DOHH2 (cell line): ENCODE data around the gene KIAA1671.

Experiments
- H3F3A ChIP-seq: fragments of 200-600 bp; sonication (generic), shearing (Covaris generic); 2 replicates; pipeline ENCODE4 v1.6.0; 2016; ENCODE audit warnings: antibody characterized with exemption, mild to moderate bottlenecking; ENCODE audit not compliant: control insufficient read depth, insufficient read depth
- H3K27ac ChIP-seq: fragments of 200-600 bp; sonication (generic); 2 replicates; pipeline ENCODE4 v1.5.1; 2014; ENCODE audit warnings: low read depth, mild to moderate bottlenecking, low read length, moderate library complexity
- H3K27me3 ChIP-seq: fragments of 200-600 bp; sonication (generic); 2 replicates; pipeline ENCODE4 v1.6.1; 2014; ENCODE audit warnings: mild to moderate bottlenecking, low read length, mixed read lengths; ENCODE audit not compliant: control insufficient read depth
- H3K36me3 ChIP-seq: fragments of 200-600 bp; sonication (generic); 2 replicates; pipeline ENCODE4 v1.6.1; 2014; ENCODE audit warnings: mild to moderate bottlenecking, low read length, moderate library complexity, mixed read lengths; ENCODE audit not compliant: control insufficient read depth
- H3K4me1 ChIP-seq: fragments of 200-600 bp; sonication (generic); 2 replicates; pipeline ENCODE4 v1.6.1; 2014; ENCODE audit warnings: mild to moderate bottlenecking, low read length, mixed read lengths; ENCODE audit not compliant: control insufficient read depth
- H3K4me2 ChIP-seq: fragments of 200-600 bp; sonication (generic); 2 replicates; pipeline ENCODE4 v1.6.0; 2014; ENCODE audit warnings: mild to moderate bottlenecking, low read length, moderate library complexity
- H3K4me3 ChIP-seq: fragments of 200-600 bp; sonication (generic); 2 replicates; pipeline ENCODE4 v1.5.1; 2014; ENCODE audit warnings: mild to moderate bottlenecking, low read length, mixed read lengths
- H3K79me2 ChIP-seq: fragments of 200-600 bp; sonication (generic); 2 replicates; pipeline ENCODE4 v1.6.1; 2014; ENCODE audit warnings: mild to moderate bottlenecking, low read length, mixed read lengths; ENCODE audit not compliant: control insufficient read depth
- H3K9me2 ChIP-seq: fragments of 200-600 bp; sonication (generic); replicated peaks from 2 replicates; pipeline ENCODE4 v1.6.1; 2014; ENCODE audit warnings: mild to moderate bottlenecking, low read length, mixed read lengths; ENCODE audit not compliant: control insufficient read depth
- H3K9me3 ChIP-seq: fragments of 200-600 bp; sonication (generic); 2 replicates; pipeline ENCODE4 v1.6.1; 2014; ENCODE audit warnings: antibody characterized with exemption, low read length, mixed read lengths; ENCODE audit not compliant: control insufficient read depth, insufficient read depth
- H4K20me1 ChIP-seq: fragments of 200-600 bp; sonication (generic); 2 replicates; pipeline ENCODE4 v1.6.0; 2014; ENCODE audit warnings: low read depth, mild to moderate bottlenecking, antibody characterized with exemption, low read length, moderate library complexity; ENCODE audit not compliant: control insufficient read depth, insufficient read depth
- EZH2phosphoT487 ChIP-seq: fragments of 200-600 bp; sonication (generic); IDR thresholded peaks from 2 replicates; pipeline ENCODE4 v1.6.1; 2017; ENCODE audit warnings: borderline replicate concordance, mild to moderate bottlenecking, antibody characterized with exemption, low read length, moderate library complexity, mixed read lengths
- TF ChIP-seq, protein P1 (sequence below): fragments of 200-600 bp; sonication (generic); IDR thresholded peaks from one replicate; pipeline ENCODE4 v1.5.1; 2014; ENCODE audit warnings: antibody characterized with exemption, mild to moderate bottlenecking, low read depth, low read length; ENCODE audit not compliant: poor library complexity, severe bottlenecking

KIAA1671 gene

DNA sequence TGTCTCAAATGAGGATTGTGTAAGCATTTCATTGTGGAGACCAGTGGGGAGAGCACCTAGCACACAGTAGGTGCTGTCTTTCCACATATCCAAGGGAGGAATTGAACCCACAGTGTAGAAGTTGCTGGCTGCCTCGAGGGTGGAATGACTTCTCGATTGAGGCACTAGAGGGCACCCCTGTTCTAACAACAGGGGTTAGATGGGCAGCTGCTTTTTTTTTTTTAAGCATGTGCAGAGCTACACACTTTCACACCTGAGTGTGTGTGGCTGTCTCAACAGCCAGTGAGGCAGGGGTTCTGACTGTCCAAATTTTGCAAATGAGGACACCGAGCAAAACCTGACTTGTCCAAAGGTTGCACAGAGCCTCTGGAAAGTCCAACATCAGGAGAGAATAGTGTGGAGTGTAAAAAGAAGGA lies 128.9 kb downstream of the KIAA1671 start:
- Histone ChIP-seq H3F3A (no peaks in the 10 kb centered on the region), H3K9me2 (no peaks in the 10 kb centered on the region), H3K79me2 (no peaks in the 10 kb centered on the region), H3K27ac (no peak overlapping the region), H3K4me1 (peaks cover under 1% of the 10 kb centered on the region; the same call in 1 of the 2 replicates), H4K20me1 (no peaks in the 10 kb centered on the region), H3K4me2 (no peak overlapping the region), H3K9me3 (no peaks in the 10 kb centered on the region), H3K4me3 (no peak overlapping the region), H3K36me3 (no peaks in the 10 kb centered on the region), H3K27me3 (0 out of 2 replicates have a peak, but pooled peaks cover 1% of the 10 kb centered on the region)
- TF ChIP-seq, protein P1, sequence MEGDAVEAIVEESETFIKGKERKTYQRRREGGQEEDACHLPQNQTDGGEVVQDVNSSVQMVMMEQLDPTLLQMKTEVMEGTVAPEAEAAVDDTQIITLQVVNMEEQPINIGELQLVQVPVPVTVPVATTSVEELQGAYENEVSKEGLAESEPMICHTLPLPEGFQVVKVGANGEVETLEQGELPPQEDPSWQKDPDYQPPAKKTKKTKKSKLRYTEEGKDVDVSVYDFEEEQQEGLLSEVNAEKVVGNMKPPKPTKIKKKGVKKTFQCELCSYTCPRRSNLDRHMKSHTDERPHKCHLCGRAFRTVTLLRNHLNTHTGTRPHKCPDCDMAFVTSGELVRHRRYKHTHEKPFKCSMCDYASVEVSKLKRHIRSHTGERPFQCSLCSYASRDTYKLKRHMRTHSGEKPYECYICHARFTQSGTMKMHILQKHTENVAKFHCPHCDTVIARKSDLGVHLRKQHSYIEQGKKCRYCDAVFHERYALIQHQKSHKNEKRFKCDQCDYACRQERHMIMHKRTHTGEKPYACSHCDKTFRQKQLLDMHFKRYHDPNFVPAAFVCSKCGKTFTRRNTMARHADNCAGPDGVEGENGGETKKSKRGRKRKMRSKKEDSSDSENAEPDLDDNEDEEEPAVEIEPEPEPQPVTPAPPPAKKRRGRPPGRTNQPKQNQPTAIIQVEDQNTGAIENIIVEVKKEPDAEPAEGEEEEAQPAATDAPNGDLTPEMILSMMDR, result peak; percentile 69
- no peak for TF ChIP-seq EZH2phosphoT487

DNA sequence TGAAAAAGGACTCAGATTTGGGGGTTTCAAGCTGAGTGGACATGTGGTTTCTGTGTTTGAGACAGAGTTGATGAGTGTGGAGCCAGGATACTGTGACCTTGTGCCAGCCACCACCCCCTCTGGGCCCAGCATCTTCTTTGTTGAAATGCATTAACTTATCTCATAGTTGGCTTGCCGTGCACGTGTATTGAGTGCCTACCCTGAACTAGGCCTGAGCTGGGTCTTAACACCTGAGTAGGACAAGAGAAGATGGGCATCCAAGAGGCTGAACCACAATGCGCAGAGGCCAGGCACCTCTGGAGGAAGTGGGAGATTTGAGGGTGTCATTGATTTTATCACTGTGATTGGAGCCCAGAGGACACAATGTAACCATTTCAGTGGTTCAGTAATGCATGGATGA lies 129.6 kb downstream of the KIAA1671 start:
- no peaks in the 10 kb centered on the region for H3F3A ChIP-seq
- no peaks in the 10 kb centered on the region for H4K20me1 ChIP-seq
- no peaks in the 10 kb centered on the region for H3K36me3 ChIP-seq
- H3K4me3 ChIP-seq, result no peak overlapping the region
- no peaks in the 10 kb centered on the region for H3K79me2 ChIP-seq
- no peaks in the 10 kb centered on the region for H3K9me3 ChIP-seq
- 0 out of 2 replicates have a peak, but pooled peaks cover 2% of the 10 kb centered on the region for H3K27me3 ChIP-seq
- no peak overlapping the region for H3K27ac ChIP-seq
- TF ChIP-seq, protein P1, result no peak
- no peak for TF ChIP-seq EZH2phosphoT487
- H3K4me2 ChIP-seq, result no peak overlapping the region
- H3K9me2 ChIP-seq, result no peaks in the 10 kb centered on the region
- peaks cover 4% of the 10 kb centered on the region; the same call in 1 of the 2 replicates for H3K4me1 ChIP-seq

DNA sequence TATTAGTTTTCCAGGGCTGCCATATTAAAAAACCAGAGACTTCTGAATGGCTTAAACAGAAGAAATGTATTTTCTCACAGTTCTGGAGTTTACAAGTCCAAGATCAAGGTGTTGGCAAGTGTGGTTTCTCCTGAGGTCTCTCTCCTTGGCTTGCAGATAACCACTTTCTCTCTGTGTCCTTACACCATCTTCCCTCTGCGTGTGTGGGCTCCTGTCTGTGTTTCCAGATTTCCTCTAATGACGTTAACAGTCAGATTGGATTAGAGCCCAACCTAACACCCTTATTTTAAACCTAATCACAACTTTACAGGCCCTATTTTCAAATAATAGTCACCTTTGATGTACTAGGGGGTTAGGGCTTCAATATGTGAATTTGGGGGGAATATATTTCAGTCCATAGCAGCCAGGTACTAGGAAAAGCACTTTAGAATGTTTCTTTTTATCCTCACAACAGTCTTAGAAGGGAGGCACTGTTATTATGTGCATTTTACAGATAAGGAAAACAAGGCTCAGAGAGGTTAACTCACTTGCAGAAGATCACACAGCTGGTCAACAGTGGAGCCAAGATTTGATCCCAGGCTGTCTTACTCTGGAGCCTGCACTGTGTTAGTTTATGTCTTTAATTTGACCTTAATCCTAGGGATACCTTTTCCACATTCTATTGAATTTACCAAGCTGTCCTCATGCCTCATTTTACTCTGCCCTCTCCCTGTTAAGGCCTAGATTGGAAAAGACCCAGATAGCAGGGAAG lies 130.7 kb downstream of the KIAA1671 start:
- TF ChIP-seq EZH2phosphoT487, result no peak
- TF ChIP-seq, protein P1, result no peak
- Histone ChIP-seq H3K27me3 (0 out of 2 replicates have a peak, but pooled peaks cover 2% of the 10 kb centered on the region), H3K79me2 (no peaks in the 10 kb centered on the region), H3K4me3 (no peak overlapping the region), H3F3A (no peaks in the 10 kb centered on the region), H3K9me2 (no peaks in the 10 kb centered on the region), H3K4me2 (no peak overlapping the region), H3K27ac (no peak overlapping the region), H4K20me1 (no peaks in the 10 kb centered on the region), H3K9me3 (no peaks in the 10 kb centered on the region), H3K4me1 (peaks cover 4% of the 10 kb centered on the region; the same call in 1 of the 2 replicates), H3K36me3 (no peaks in the 10 kb centered on the region)
